Measurements from ENCODE around the gene C2. TPM values are rescaled to one million over a fixed set of nuclear protein-coding genes. Genes with fewer than 3 reads are reported as not detected.
"Not testable (repeated sequence)": the region's sequence is repeated elsewhere in the genome, so short reads cannot be mapped to it uniquely, and the experiment has no call there.

The C2 gene
- total and polyA plus RNA-seq, 10 donors: 17.2 to 173 (median 69.5) TPM

DNA sequence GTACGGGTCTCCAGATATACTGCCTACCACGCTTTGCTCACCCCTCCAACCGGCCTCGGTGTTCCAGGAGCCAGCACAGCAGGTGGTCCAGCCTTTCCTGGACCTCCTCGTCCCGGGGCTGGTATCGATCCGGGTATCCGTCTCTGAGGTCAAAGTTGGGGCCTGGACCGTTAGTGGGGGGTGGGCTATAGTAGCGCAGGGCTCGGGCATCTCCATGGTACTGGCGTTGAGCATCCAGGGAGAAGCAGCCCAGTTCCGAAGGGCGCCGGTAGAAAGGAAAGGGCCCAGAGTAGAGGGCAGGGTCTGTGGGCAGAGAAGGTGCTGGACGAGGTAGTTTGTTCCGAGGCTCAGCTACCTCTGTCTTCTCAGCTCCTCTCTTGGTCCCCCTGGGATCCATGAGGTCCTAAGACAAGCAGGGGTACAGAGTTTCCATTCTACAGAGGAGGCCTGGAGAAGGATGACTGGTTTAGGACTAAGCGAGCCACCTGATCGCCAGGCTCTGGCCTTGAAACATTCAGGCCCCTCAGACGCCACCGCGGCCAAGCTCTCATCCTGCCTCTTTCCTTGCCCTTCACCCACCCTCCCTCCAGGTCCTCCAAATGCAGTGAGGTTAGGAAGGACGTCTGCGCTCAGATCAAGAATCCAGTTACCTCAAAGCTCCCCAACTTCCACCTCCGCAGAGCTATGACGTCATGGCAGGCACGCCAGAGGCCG lies 43.9 kb downstream of the C2 start:
- Histone ChIP-seq H3K36me3 (peaks cover 0 to 70% (median 41%) of the 10 kb centered on the region in 6 donors), H3K27me3 (replicated peaks in 1 of 7) (no peaks in the 10 kb centered on the region), H3K4me3 (peak overlapping the region; percentile 60 to 93 (median 75)), H3K9me3 (no peaks in the 10 kb centered on the region), H3K27ac (peak overlapping the region; percentile 91 to 99 (median 98)), H3K4me1 (peaks cover 21 to 62% (median 36%) of the 10 kb centered on the region in 6 donors)
- peak; percentile 83 for DNase-seq
- 25 to 40% (median 29%) methylated on average over 29 of the region's 29 CpGs for WGBS, 5 donors
- TF ChIP-seq CTCF (IDR thresholded peaks at IDR 0.05 in 8 of 11, conservative IDR thresholded peaks at IDR 0.05 in 3 of 11): no peak
- no peak for TF ChIP-seq POLR2AphosphoS5 (IDR thresholded peaks at IDR 0.05)
- no peak for TF ChIP-seq POLR2A (IDR thresholded peaks at IDR 0.05)
- intact Hi-C loops (cut with DNase I; ENCODE audit: low total_unique reads): no loop called here

DNA sequence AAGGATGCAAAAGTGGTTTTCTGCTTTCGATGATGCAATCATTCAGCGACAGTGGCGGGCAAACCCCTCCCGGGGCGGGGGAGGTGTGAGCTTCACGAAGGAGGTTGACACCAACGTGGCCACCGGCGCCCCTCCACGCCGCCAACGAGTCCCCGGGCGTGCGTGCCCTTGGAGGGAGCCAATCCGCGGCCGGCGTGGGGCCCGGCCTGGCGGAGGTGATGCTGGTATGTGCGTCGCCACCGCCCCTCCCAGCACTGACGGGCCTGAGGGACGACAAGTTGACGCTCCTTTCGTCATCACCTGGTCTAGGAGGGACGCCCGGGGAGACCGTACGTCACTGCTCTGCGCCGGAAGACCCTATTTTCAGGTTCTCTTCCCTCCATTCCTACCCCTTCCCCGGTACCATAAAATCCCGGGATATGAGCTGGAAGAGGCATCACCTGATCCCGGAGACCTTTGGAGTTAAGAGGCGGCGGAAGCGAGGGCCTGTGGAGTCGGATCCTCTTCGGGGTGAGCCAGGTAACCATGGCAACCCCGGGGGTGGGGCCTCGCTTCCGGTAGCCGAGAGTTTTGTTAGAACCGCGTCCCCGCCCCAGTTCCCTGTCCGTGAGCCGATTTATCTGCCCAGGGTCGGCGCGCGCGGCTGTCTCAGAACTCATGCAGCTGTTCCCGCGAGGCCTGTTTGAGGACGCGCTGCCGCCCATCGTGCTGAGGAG lies 44.6 kb downstream of the C2 start, which contains the start of gene DXO:
DXO (minus strand) TSS at position 146 of the 716 bp plus-strand sequence. CDS start 463 bp downstream, outside the sequence.
- Histone ChIP-seq H3K4me1 (peaks cover 21 to 62% (median 36%) of the 10 kb centered on the region in 6 donors), H3K27me3 (replicated peaks in 1 of 7) (no peaks in the 10 kb centered on the region), H3K9me3 (no peaks in the 10 kb centered on the region), H3K36me3 (peaks cover 0 to 69% (median 34%) of the 10 kb centered on the region in 6 donors), H3K27ac (peak within 1 kb of the TSS; percentile 91 to 99 (median 98)), H3K4me3 (peak within 1 kb of the TSS; percentile 60 to 93 (median 75))
- WGBS, 5 donors: 0% methylated on average over 29 to 62 of the region's 62 CpGs
- TF ChIP-seq CTCF (IDR thresholded peaks at IDR 0.05 in 8 of 11, conservative IDR thresholded peaks at IDR 0.05 in 3 of 11) (no peak), POLR2AphosphoS5 (IDR thresholded peaks at IDR 0.05) (peak; percentile 92 to 97 (median 93)), POLR2A (IDR thresholded peaks at IDR 0.05) (peak in 2 of 3 donors; percentile 48 to 78)
- intact Hi-C loops (cut with DNase I; ENCODE audit: low total_unique reads): no loop called here
- peak; percentile 98 for DNase-seq

- DNase-seq: no peak
- WGBS, 5 donors: 9 to 28% (median 11%) methylated on average over 9 to 19 of the region's 19 CpGs
- no peak for TF ChIP-seq CTCF (IDR thresholded peaks at IDR 0.05 in 8 of 11, conservative IDR thresholded peaks at IDR 0.05 in 3 of 11)
- no peak for TF ChIP-seq POLR2AphosphoS5 (IDR thresholded peaks at IDR 0.05)
- no peak for TF ChIP-seq POLR2A (IDR thresholded peaks at IDR 0.05)
- peak overlapping the region; percentile 60 to 93 (median 75) for H3K4me3 ChIP-seq
- H3K27me3 ChIP-seq (replicated peaks in 1 of 7): no peaks in the 10 kb centered on the region
- intact Hi-C loops (cut with DNase I; ENCODE audit: low total_unique reads): no loop called here
- H3K4me1 ChIP-seq: peaks cover 21 to 62% (median 36%) of the 10 kb centered on the region in 6 donors
- no peaks in the 10 kb centered on the region for H3K9me3 ChIP-seq
- H3K27ac ChIP-seq: peak overlapping the region; percentile 91 to 99 (median 98)
- H3K36me3 ChIP-seq: peaks cover 0 to 62% (median 27%) of the 10 kb centered on the region in 6 donors
Measured at GRCh38 chr6:31972709-31973350, 45.3 kb downstream of the C2 start.

DNA sequence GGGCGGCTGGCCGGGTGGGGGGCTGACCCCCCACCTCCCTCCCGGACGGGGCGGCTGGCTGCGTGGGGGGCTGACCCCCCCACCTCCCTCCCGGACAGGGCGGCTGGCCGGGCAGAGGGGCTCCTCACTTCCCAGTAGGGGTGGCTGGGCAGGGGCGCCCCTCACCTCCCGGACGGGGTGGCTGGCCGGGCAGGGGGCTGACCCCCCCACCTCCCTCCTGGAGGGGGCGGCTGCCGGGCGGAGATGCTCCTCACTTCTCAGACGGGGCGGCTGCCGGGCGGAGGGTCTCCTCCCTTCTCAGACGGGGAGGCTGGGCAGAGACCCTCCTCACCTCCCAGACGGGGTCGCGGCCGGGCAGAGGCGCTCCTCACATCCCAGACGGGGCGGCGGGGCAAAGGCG lies 48.5 kb downstream of the C2 start:
- H3K27me3 ChIP-seq (replicated peaks in 1 of 7); intact Hi-C loops (cut with DNase I; ENCODE audit: low total_unique reads); H3K4me3 ChIP-seq; H3K9me3 ChIP-seq; H3K27ac ChIP-seq: not testable (repeated sequence)
- peak; percentile 69 for DNase-seq
- H3K4me1 ChIP-seq: peaks cover 17 to 48% (median 26%) of the 10 kb centered on the region in 6 donors
- H3K36me3 ChIP-seq: peaks cover 0 to 47% (median 10%) of the 10 kb centered on the region in 6 donors
- WGBS, 5 donors: 93 to 100% (median 97%) methylated on average over 8 to 30 of the region's 30 CpGs
